Measurements from ENCODE around the gene CHRDL2.

Gene CHRDL2

GRCh38 chr11:74684661-74685060, 46.6 kb downstream of the CHRDL2 start:
- DNase-seq (ENCODE audit: low read depth) = no peak

GRCh38 chr11:74683941-74684481, 47.2 kb downstream of the CHRDL2 start:
- no peak for DNase-seq (ENCODE audit: low read depth)

- no peak for DNase-seq (ENCODE audit: low read depth)
Measured at GRCh38 chr11:74683279-74683871, 47.9 kb downstream of the CHRDL2 start.

GRCh38 chr11:74682731-74683278, 48.4 kb downstream of the CHRDL2 start:
- no peak for DNase-seq (ENCODE audit: low read depth)

- DNase-seq (ENCODE audit: low read depth) = no peak
Measured at GRCh38 chr11:74681686-74682651, 49.3 kb downstream of the CHRDL2 start.

- no peak for DNase-seq (ENCODE audit: low read depth)
Measured at GRCh38 chr11:74680703-74681531, 50.3 kb downstream of the CHRDL2 start.

- DNase-seq (ENCODE audit: low read depth) = no peak
Measured at GRCh38 chr11:74680035-74680671, 51.1 kb downstream of the CHRDL2 start.

GRCh38 chr11:74679513-74679865, 51.7 kb downstream of the CHRDL2 start:
- DNase-seq (ENCODE audit: low read depth) = no peak

GRCh38 chr11:74678591-74679512, 52.4 kb downstream of the CHRDL2 start:
- DNase-seq (ENCODE audit: low read depth) = no peak

- no peak for DNase-seq (ENCODE audit: low read depth)
Measured at GRCh38 chr11:74678041-74678440, 53.2 kb downstream of the CHRDL2 start.

GRCh38 chr11:74677131-74677530, 54.1 kb downstream of the CHRDL2 start:
- DNase-seq (ENCODE audit: low read depth) = no peak

GRCh38 chr11:74676596-74676995, 54.6 kb downstream of the CHRDL2 start:
- no peak for DNase-seq (ENCODE audit: low read depth)

- DNase-seq (ENCODE audit: low read depth) = no peak
Measured at GRCh38 chr11:74675761-74676160, 55.5 kb downstream of the CHRDL2 start.

- DNase-seq (ENCODE audit: low read depth) = no peak
Measured at GRCh38 chr11:74673693-74674360, 57.4 kb downstream of the CHRDL2 start.

- DNase-seq (ENCODE audit: low read depth) = no peak
Measured at GRCh38 chr11:74672956-74673692, 58.1 kb downstream of the CHRDL2 start.

GRCh38 chr11:74672332-74672955, 58.8 kb downstream of the CHRDL2 start:
- DNase-seq (ENCODE audit: low read depth) = no peak

GRCh38 chr11:74671520-74672196, 59.6 kb downstream of the CHRDL2 start:
- DNase-seq (ENCODE audit: low read depth) = no peak

- no peak for DNase-seq (ENCODE audit: low read depth)
Measured at GRCh38 chr11:74670171-74670570, 61.1 kb downstream of the CHRDL2 start.

Measured in stimulated activated CD8-positive, alpha-beta memory T cell treated with anti-CD3 and anti-CD28 coated beads, Interleukin-7, amount 100 ng/mL, for 24 hours (primary cell).